ENCODE data around the gene EVI2A.

EVI2A gene

DNA sequence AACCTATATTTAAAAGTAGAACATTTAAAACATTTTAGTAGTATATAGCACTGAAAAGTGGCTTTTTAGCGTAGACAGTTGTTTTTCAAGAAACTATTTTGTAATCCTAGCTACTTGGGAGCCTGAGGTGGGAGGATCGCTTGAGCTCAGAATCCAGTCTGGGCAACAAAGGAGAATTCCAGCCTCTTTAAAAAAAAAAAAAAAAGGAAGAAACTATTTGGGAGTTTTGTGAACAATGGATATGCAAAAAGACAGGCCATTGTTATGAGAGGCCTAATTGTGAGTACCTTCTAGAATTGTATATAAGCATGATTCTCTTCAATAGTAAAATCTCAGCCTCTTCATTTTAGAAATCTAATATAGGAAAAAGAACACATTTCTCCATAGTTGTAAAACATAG, 42.0 kb downstream of the EVI2A start:
- in situ Hi-C loops (cut with HindIII; ENCODE audit: low sequenced_read_pairs) = no loop called here

- in situ Hi-C loops (cut with HindIII; ENCODE audit: low sequenced_read_pairs) = no loop called here
Measured at GRCh38 chr17:31275116-31275515, 46.3 kb downstream of the EVI2A start.

DNA sequence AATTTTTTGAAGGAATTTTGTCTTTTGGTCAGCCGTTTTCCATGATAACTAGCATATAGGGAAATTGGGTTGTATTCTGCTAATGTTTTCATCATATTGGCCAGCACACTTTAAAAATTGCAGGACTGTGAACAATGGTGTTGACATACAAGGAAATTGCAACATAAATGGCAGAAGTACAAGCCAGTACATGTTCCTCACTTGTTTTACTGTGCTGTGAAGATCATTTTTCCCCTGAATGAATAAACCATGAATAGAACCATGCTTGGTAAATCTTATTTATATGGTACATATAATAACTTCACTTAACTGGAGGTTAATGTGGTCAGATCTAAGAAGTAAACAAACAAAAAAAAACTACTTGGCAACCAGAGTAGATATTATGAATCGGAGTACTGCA, 47.2 kb downstream of the EVI2A start:
- in situ Hi-C loops (cut with HindIII; ENCODE audit: low sequenced_read_pairs) = no loop called here

GRCh38 chr17:31273516-31273915, 47.9 kb downstream of the EVI2A start:
- in situ Hi-C loops (cut with HindIII; ENCODE audit: low sequenced_read_pairs) = no loop called here

- in situ Hi-C loops (cut with HindIII; ENCODE audit: low sequenced_read_pairs) = no loop called here
Measured at GRCh38 chr17:31272803-31273202, 48.6 kb downstream of the EVI2A start.

DNA sequence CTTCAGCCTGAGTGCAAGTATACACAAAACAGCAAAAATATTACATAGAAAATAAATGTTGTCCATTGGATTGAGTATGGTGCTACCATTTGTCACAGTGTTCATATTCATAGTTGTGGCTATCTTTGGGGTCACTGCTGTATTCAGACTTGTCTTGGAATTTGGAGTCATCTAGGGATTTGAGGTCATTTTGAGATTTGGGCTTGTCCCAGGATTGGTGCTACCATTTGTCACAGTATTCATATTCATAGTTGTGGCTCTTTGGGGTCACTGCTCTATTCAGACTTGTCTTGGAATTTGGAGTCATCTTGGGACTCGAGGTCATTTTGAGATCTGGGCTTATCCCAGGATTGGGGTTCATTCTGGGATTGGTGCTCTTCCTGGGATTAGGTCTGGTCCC, 49.2 kb downstream of the EVI2A start:
- in situ Hi-C loops (cut with HindIII; ENCODE audit: low sequenced_read_pairs) = no loop called here

DNA sequence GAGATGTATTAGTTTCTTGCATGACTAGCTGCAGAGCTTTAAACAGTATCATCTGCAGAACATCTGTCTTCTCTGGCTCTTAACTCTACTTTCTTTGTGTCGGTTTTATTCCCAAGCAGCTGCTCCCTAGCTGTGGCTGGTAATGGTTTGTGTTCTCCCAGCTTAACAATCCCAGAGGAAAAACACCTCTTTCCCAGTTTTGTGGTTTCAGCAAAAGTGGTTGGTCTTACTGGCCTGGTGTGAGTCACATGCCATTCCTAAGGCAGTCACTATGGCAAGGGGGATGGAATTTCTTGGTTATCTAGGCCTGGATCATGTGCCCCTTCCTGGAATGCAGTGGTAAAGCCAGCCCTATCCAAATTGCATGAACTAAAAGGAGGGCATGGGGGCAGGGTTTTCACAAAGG, 51.8 kb downstream of the EVI2A start:
- in situ Hi-C loops (cut with HindIII; ENCODE audit: low sequenced_read_pairs) = no loop called here

GRCh38 chr17:31269036-31269577, 52.3 kb downstream of the EVI2A start:
- in situ Hi-C loops (cut with HindIII; ENCODE audit: low sequenced_read_pairs) = no loop called here
